GM18520 (cell line): ENCODE data around the gene GNB3.
A peak's percentile ranks its signal among the peaks of the same experiment; 100 is the strongest.
"Not testable (repeated sequence)": the region's sequence is repeated elsewhere in the genome, so short reads cannot be mapped to it uniquely, and the experiment has no call there.

Experiments used
- ATAC-seq: cut with Tn5 transposase; IDR thresholded peaks from one replicate; pipeline ENCODE4 v1.9.1; 2021; ENCODE audit not compliant: unreplicated experiment

GNB3 gene

GRCh38 chr12:6858799-6859198 is 18.1 kb downstream of the GNB3 start:
- ATAC-seq: no peak

DNA sequence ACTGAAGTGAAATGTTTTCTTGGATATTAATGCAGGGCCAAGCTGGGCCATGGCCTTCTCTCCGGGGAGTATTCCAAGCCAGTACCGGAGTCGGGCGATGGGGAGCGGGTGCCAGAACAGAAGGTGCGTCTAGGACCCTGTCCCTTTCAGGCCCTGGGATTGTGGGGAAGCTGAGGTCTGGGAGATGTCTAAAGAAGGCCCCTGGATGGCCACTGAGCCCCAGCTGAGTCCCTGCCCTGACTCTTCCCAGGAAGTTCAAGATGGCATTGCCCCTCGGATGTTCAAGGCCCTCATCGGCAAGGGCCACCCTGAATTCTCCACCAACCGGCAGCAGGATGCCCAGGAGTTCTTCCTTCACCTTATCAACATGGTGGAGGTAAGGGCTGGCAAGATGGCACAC is 19.4 kb downstream of the GNB3 start:
- ATAC-seq: no peak

GRCh38 chr12:6860942-6861341 is 20.2 kb downstream of the GNB3 start:
- no peak for ATAC-seq

DNA sequence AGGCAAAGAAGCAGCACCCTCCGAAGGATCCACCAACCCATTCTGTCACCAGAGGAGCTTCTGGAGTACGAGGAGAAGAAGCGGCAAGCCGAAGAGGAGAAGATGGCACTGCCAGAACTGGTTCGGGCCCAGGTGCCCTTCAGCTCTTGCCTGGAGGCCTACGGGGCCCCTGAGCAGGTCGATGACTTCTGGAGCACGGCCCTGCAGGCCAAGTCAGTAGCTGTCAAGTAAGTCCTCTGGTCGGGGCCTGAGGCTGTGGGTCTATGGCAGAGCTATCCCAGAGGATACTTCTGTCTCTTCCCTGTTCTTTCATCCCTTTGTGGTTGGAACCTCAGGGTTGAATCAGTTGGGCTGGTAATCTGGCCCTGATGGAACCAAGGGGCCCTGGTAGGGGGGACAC is 20.7 kb downstream of the GNB3 start:
- ATAC-seq: no peak

DNA sequence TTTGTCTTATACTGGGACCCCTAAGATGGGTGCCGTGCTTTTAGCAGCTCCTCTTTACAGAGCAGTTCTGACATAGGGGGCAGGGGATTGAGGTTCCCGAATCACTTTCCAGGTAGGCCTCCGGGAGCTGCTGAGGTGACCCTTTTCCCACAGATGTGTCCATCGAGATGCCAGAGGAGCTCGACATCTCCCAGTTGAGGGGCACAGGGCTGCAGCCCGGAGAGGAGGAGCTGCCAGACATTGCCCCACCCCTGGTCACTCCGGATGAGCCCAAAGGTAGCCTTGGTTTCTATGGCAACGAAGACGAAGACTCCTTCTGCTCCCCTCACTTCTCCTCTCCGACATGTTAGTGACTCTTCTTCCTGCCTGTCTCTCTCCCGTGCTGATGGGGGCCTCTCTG is 22.3 kb downstream of the GNB3 start:
- no peak for ATAC-seq

GRCh38 chr12:6863586-6864321 is 23.0 kb downstream of the GNB3 start:
- ATAC-seq: no peak

GRCh38 chr12:6865307-6865706 is 24.6 kb downstream of the GNB3 start:
- ATAC-seq: not testable (repeated sequence)

GRCh38 chr12:6866163-6866919 is 25.6 kb downstream of the GNB3 start:
- no peak for ATAC-seq

DNA sequence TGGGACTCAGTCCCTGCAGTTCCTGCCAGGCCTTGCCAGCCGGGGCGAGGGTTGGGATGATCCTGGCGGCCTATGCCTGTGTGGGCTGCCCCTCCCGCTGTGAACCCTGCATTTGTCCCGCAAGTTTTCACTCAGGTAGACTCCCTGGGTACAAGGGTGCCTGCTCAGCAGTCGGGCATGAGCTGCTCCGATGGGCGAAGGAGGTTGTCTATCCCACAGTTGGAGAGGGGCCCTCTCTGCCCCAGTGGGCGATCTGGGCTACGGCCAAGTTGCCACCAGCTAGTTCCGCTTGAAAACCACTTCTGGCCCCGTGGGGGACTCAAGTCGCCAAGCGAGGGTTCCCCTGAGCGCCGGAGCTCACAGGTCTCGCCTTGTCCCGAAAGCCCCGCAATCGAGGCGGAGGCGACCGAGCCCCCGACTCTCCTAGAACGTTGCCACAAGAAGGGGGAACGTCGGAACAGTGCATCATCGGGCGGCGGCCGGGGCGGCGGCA is 26.2 kb downstream of the GNB3 start:
- no peak for ATAC-seq

GRCh38 chr12:6867413-6868210 is 26.9 kb downstream of the GNB3 start, which contains the start of gene TPI1:
Gene TPI1 (plus strand): TSS chr12:6867531. CDS start chr12:6867567, 36 bp downstream.
- peak; percentile 36 for ATAC-seq

DNA sequence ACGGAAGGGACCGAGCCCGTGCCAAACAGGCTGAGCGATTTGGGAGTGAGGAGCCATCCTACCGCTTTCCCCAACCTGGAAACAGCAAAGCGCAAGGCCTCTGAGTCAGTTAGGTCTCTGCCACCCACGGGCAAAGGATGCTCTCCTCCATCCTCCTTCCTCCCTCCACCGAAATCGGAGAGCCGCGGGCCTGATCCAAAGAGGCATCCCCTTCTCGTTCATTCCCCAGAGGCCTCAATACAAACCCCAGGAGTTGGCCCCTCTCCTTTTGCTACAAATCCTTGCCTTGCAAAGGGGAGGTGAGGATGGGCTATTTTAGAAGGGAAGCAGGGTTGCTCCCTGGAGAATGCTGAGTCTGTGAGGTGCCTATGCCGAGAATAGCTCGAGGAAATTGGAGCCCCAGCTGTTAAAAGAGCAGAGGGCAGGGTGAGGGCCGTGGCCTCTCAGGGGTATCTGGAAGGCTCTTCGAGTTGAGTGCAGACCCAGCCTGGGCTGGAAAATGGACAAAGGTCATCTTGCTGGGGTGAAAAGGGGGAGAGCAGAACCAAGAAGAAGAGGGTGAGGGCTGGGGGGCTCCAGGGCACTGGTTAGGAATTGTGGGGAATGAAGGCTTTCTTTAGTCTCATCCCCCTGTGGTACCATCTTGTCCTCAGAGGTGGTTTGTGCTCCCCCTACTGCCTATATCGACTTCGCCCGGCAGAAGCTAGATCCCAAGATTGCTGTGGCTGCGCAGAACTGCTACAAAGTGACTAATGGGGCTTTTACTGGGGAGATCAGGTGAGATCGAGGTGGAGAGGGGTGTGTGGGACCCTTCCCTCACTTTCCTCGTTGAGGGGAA is 27.7 kb downstream of the GNB3 start:
- no peak for ATAC-seq

DNA sequence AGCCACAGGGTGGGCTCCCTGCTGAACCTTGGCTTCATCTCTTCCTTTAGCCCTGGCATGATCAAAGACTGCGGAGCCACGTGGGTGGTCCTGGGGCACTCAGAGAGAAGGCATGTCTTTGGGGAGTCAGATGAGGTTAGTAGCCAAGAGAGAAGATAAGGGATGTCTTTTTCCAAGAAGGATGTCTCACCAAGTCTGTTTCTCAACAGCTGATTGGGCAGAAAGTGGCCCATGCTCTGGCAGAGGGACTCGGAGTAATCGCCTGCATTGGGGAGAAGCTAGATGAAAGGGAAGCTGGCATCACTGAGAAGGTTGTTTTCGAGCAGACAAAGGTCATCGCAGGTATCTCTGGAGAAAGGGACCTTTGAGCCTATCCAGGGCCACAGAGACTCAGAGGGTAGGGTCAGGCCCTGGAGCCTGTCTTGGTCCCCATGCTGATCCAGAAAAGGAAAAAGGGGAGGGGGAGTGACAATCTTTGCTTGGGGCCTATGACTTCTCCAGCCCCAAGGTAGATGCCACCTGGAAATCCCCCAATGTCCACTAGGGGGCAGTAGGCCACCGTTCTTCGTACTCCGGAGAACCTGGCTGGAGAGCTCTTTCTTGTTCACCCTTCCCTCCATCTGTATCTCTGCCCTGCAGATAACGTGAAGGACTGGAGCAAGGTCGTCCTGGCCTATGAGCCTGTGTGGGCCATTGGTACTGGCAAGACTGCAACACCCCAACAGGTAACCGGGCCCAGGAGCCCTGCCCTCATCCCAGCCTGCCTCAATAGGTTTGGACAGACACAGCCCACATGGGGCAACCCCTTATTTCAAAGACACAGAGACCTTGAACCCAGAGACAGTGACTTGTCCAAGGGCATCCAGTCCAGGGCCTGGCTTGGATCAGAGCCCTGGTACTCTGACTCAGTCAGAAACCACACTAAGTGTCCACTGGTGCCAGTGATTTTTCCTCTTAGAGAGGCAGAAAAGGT is 28.6 kb downstream of the GNB3 start:
- no peak for ATAC-seq

DNA sequence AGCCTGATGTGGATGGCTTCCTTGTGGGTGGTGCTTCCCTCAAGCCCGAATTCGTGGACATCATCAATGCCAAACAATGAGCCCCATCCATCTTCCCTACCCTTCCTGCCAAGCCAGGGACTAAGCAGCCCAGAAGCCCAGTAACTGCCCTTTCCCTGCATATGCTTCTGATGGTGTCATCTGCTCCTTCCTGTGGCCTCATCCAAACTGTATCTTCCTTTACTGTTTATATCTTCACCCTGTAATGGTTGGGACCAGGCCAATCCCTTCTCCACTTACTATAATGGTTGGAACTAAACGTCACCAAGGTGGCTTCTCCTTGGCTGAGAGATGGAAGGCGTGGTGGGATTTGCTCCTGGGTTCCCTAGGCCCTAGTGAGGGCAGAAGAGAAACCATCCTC is 29.6 kb downstream of the GNB3 start:
- ATAC-seq: not testable (repeated sequence)

GRCh38 chr12:6871052-6871957 is 30.6 kb downstream of the GNB3 start:
- no peak for ATAC-seq

DNA sequence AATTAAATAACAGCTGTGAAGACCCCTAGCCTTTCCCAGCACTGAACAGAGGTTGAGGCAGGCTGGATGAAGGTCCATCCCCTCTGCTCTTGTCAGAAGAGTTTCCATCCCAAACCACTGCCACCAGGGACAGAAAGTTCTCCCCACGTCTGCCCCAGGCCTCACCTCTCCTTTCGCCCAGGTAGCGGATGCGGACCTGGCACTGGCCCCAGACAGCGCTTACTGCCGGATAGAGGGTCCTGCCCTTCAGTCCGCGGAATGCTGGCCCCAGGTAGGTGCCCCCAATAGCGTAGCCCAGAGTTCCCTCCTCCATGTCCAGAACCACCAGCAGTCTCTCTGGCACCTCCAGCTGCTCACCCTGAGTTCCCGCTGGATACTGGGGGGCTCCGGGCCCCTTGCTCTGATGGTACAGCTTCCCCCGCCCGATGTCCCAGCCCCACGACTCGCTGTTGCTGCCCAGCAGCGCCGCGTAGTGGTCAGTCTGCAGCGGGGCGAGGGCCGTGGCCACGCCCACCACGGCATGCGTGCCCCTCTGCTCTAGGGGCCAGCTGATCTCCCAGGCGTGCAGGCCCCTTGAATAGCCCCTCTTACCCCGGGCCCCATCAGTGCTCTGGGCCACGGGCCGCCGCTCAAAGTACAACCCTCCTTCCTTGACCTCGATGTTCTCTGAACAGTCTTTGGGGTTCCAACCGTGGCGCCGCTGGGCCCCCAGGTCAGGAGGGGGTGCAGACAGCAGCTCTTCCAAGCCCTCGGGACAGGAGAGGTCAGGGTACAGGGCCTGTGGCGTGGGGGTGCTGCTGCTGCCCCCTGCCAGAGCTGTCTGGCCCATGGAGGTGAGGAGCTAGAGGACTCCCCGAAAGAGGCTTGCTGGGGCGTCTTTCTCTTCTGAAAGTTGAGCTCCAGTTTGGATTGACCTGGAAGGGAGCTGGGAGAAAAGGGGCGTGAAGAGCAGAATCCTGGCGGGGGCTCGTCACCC is 31.6 kb downstream of the GNB3 start:
- ATAC-seq: no peak

- peak; percentile 65 for ATAC-seq
Observed at GRCh38 chr12:6873094-6874014, 32.6 kb downstream of the GNB3 start, which contains the start of gene SPSB2. Gene SPSB2 (minus strand): TSS chr12:6873303. CDS start chr12:6872901, 402 bp downstream.
